Adrenal gland (tissue), 12 donors: ENCODE measurements around the gene MYCL. TPM values are rescaled to one million over a fixed set of nuclear protein-coding genes. Genes with fewer than 3 reads are reported as not detected.

Experiments used
- DNase-seq, 7 donors: peaks; one replicate each; pipeline ENCODE4 v3.0.0-alpha.2; 2019 to 2020
- H3K27ac ChIP-seq, 5 donors: fragments of 200-600 bp; sonication (generic) in 4 of 5; 1 replicate in 3 of 5; 2 replicates in 2 of 5; pipeline versions ENCODE4 v1.5.1 to v1.8.0; 2016 to 2020; ENCODE audit warnings: mild to moderate bottlenecking in 1 of 5
- H3K27me3 ChIP-seq: fragments of 200-600 bp; 2 replicates; pipeline ENCODE4 v1.8.0; 2021
- H3K36me3 ChIP-seq, 2 donors: fragments of 200-600 bp; replicated peaks in 1 of 2; 1 replicate in 1 of 2; 2 replicates in 1 of 2; pipeline versions ENCODE4 v1.5.1 to v1.8.0; 2018 to 2022
- H3K4me1 ChIP-seq, 2 donors: fragments of 200-600 bp; replicated peaks in 1 of 2; 1 replicate in 1 of 2; 2 replicates in 1 of 2; pipeline versions ENCODE4 v1.5.1 to v1.8.0; 2018 to 2021
- H3K4me3 ChIP-seq, 4 donors: fragments of 200-600 bp; sonication (generic) in 3 of 4; one replicate each; pipeline ENCODE4 v1.5.1; 2016 to 2018
- H3K9me3 ChIP-seq, 3 donors: fragments of 200-600 bp; sonication (generic) in 1 of 3; replicated peaks in 1 of 3; 1 replicate in 2 of 3; 2 replicates in 1 of 3; pipeline versions ENCODE4 v1.5.1 to v1.8.0; 2016 to 2021
- CTCF ChIP-seq, 6 experiments: fragments of 450-650 bp in 4 of 6; fragments of 200-600 bp in 2 of 6; sonication (generic) in 1 of 6; IDR thresholded peaks; 1 replicate in 5 of 6; 2 replicates in 1 of 6; pipeline versions ENCODE4 v1.5.1 to v1.8.0; 2016 to 2021; ENCODE audit warnings: antibody characterized with exemption in 6 of 6, mild to moderate bottlenecking in 2 of 6, moderate library complexity in 1 of 6
- POLR2A ChIP-seq, 2 donors: fragments of 450-650 bp; IDR thresholded peaks; one replicate each; pipeline ENCODE4 v1.6.1; 2017; ENCODE audit warnings: antibody characterized with exemption in 2 of 2, mild to moderate bottlenecking in 2 of 2, moderate library complexity in 1 of 2
- WGBS, 4 donors: extraction: QIAGEN DNeasy Blood & Tissue Kit in 2 of 4; methylation state at CpG; one replicate each; pipeline versions ENCODE4 v1.1.5 to v1.1.7; 2013 to 2017; 5-methylcytosine and 5-hydroxymethylcytosine counted together
- intact Hi-C, 2 donors: fragments of 100-400 bp; cut with DNase I; formaldehyde crosslinking; loops; one replicate each; pipeline versions ENCODE4 v1.14.1 to v1.15.0; 2022 to 2023
- polyA plus RNA-seq, 3 donors: library from polyadenylated mRNA; stranded (reverse); fragments of 200-250 nt in 2 of 3; fragments of 350-450 nt in 1 of 3; fragmentation: Illumina TruSeq in 1 of 3; extraction: RNeasy Lipid Tissue Mini Kit (QIAGEN cat#74804) in 1 of 3; gene quantifications; one replicate each; pipeline ENCODE4 v1.2.3, GENCODE V29; 2013 to 2014
- small RNA-seq, 2 donors: library from RNA; depleted of rRNA; stranded (forward); fragments of <200 nt; gene quantifications; one replicate each; pipeline ENCODE3, GENCODE V24; 2016
- total RNA-seq, 9 donors: library from RNA; depleted of rRNA in 4 of 9; stranded (reverse); fragments of >200 nt in 4 of 9; fragments of 120-200 nt in 1 of 9; fragmentation: NEBNext Ultra II Directional in 1 of 9; extraction: Animal tissue kit (Norgen Biotek cat#: 25700) in 1 of 9; gene quantifications; one replicate each; pipeline versions ENCODE4 v1.1.0 to v1.2.4, GENCODE V29; 2013 to 2023
- donor health status: healthy with polysubstance abuse.
- donor health status: Bipolar disorder and iron deficiency.
- donor health status: DM: yes; HTN: yes; CAD: no.
- donor health status: DM: no; HTN: no; CAD: no.
- donor health status: DM: no; HTN: no; CAD: no.
- donor health status: DM: yes; HTN: yes; CAD: no.

The MYCL gene
- total and polyA plus RNA-seq, 12 donors: 0.07 to 0.69 (median 0.36) TPM; not detected in 1

- DNase-seq: no peak
- Histone ChIP-seq H3K27ac (no peak overlapping the region), H3K36me3 (peaks cover 0 to 10% of the 10 kb centered on the region in 2 donors), H3K4me3 (no peak overlapping the region), H3K4me1 (peaks cover 0 to 11% of the 10 kb centered on the region in 2 donors), H3K9me3 (no peaks in the 10 kb centered on the region), H3K27me3 (no peaks in the 10 kb centered on the region)
- 96 to 97% (median 96%) methylated on average over 6 of the region's 6 CpGs for WGBS, 4 donors
- intact Hi-C loops: no loop called here
- TF ChIP-seq POLR2A (IDR thresholded peaks at IDR 0.05) (no peak), CTCF (IDR thresholded peaks at IDR 0.05) (no peak)
Observed at GRCh38 chr1:39847940-39848339, 53.8 kb downstream of the MYCL start.

- Histone ChIP-seq H3K9me3 (no peaks in the 10 kb centered on the region), H3K36me3 (peaks cover 0 to 19% of the 10 kb centered on the region in 2 donors), H3K27ac (no peak overlapping the region), H3K4me1 (peaks cover 0 to 17% of the 10 kb centered on the region in 2 donors), H3K27me3 (no peaks in the 10 kb centered on the region), H3K4me3 (no peak overlapping the region)
- whole genome bisulfite sequencing, 4 donors: 94 to 100% (median 96%) methylated on average over 1 of the region's 1 CpG
- intact Hi-C loops: no loop called here
- DNase-seq: no peak
- no peak for TF ChIP-seq POLR2A (IDR thresholded peaks at IDR 0.05)
- no peak for TF ChIP-seq CTCF (IDR thresholded peaks at IDR 0.05)
Observed at GRCh38 chr1:39846796-39847195, 54.9 kb downstream of the MYCL start.

- Histone ChIP-seq H3K27me3 (no peaks in the 10 kb centered on the region), H3K27ac (no peak overlapping the region), H3K36me3 (peaks cover 0 to 24% of the 10 kb centered on the region in 2 donors), H3K4me1 (peaks cover 0 to 17% of the 10 kb centered on the region in 2 donors), H3K9me3 (no peaks in the 10 kb centered on the region), H3K4me3 (no peak overlapping the region)
- intact Hi-C loops: no loop called here
- DNase-seq: peak; percentile 77 to 94 (median 87)
- TF ChIP-seq POLR2A (IDR thresholded peaks at IDR 0.05) (no peak), CTCF (IDR thresholded peaks at IDR 0.05) (no peak)
- WGBS, 4 donors: 26 to 36% (median 33%) methylated on average over 5 to 7 of the region's 7 CpGs
Observed at GRCh38 chr1:39845569-39846566, 55.8 kb downstream of the MYCL start.

Small RNA genes lying within 50 kb of the gene (small RNA-seq; reads per million reads assigned to genes)
- 0 reads per million in 2 donors for gene RF00019

Other genes starting within 250 kb of the MYCL start
- gene NT5C1A, start 229.8 kb downstream of the MYCL start, total RNA-seq: 1 to 10 TPM in 4 of 9 donors, under 1 TPM in 4, not detected in 1; 0.43 to 7.8 (median 1.6) TPM
- 1 to 10 TPM in 1 of 3 donors, under 1 TPM in 2; 0.17 to 1.0 (median 0.97) TPM for gene NT5C1A, start 229.8 kb downstream of the MYCL start, polyA plus RNA-seq
- 1 to 10 TPM in 3 of 9 donors, under 1 TPM in 2, not detected in 4; 0.42 to 6.4 (median 3.0) TPM for gene HPCAL4, start 210.5 kb downstream of the MYCL start, total RNA-seq
- 1 to 10 TPM; 1.1 to 9.9 (median 3.9) TPM for gene HPCAL4, start 210.5 kb downstream of the MYCL start, polyA plus RNA-seq
- gene PPIE, start 163.0 kb downstream of the MYCL start, total RNA-seq: 10 to 100 TPM; 34.3 to 78.9 (median 42.3) TPM
- gene PPIE, start 163.0 kb downstream of the MYCL start, polyA plus RNA-seq: 10 to 100 TPM; 43.6 to 56.0 (median 47.1) TPM
- 1 to 10 TPM in 2 of 9 donors, under 1 TPM in 6, not detected in 1; 0.06 to 2.1 (median 0.38) TPM for gene OXCT2, start 130.6 kb downstream of the MYCL start, total RNA-seq
- 1 to 10 TPM in 1 of 3 donors, under 1 TPM in 2; 0.42 to 2.4 (median 0.71) TPM for gene OXCT2, start 130.6 kb downstream of the MYCL start, polyA plus RNA-seq
- gene BMP8B, start 113.1 kb downstream of the MYCL start, total RNA-seq: 1 to 10 TPM in 3 of 9 donors, under 1 TPM in 5, not detected in 1; 0.09 to 5.9 (median 0.25) TPM
- gene BMP8B, start 113.1 kb downstream of the MYCL start, polyA plus RNA-seq: 1 to 10 TPM; 1.0 to 3.7 (median 2.3) TPM
- gene TRIT1, start 18.4 kb downstream of the MYCL start, total RNA-seq: 10 to 100 TPM in 7 of 9 donors, 1 to 10 TPM in 2; 7.1 to 20.7 (median 12.3) TPM
- gene TRIT1, start 18.4 kb downstream of the MYCL start, polyA plus RNA-seq: 10 to 100 TPM; 17.8 to 24.4 (median 21.4) TPM
- 1 to 10 TPM in 5 of 9 donors, under 1 TPM in 4; 0.17 to 3.2 (median 1.3) TPM for gene MFSD2A, start 53.2 kb upstream of the MYCL start, total RNA-seq
- 1 to 10 TPM; 1.1 to 2.4 (median 1.7) TPM for gene MFSD2A, start 53.2 kb upstream of the MYCL start, polyA plus RNA-seq
- gene CAP1, start 138.8 kb upstream of the MYCL start, total RNA-seq: 100 to 1,000 TPM; 150 to 304 (median 206) TPM
- gene CAP1, start 138.8 kb upstream of the MYCL start, polyA plus RNA-seq: 100 to 1,000 TPM in 1 of 3 donors, 10 to 100 TPM in 2; 59.9 to 234 (median 62.5) TPM
- 100 to 1,000 TPM in 2 of 9 donors, 10 to 100 TPM in 7; 70.3 to 112 (median 78.4) TPM for gene PPT1, start 195.3 kb upstream of the MYCL start, total RNA-seq
- 100 to 1,000 TPM in 1 of 3 donors, 10 to 100 TPM in 2; 55.3 to 136 (median 59.4) TPM for gene PPT1, start 195.3 kb upstream of the MYCL start, polyA plus RNA-seq